HepG2 (cell line): ENCODE data around the gene CCDC17. TPM values are rescaled to one million over a fixed set of nuclear protein-coding genes. Genes with fewer than 3 reads are reported as not detected.
A peak's percentile ranks its signal among the peaks of the same experiment; 100 is the strongest.

Source experiments
- ATAC-seq: fragments of 200-7000 bp; cut with Tn5 transposase; 3 replicates; pipeline ENCODE4 v1.9.1; 2020; ENCODE audit warnings: mild to moderate bottlenecking, moderate library complexity
- BruUV-seq: library from RNA; stranded (reverse); fragments of 400-500 nt; replicated peaks from 2 replicates; lab custom pipeline; 2021; lab: Mats Ljungman, UMichigan
- CTCF ChIA-PET: fragments of 300-600 bp; formaldehyde crosslinking; extraction: SDS; loops from one replicate; lab custom pipeline; 2021; ENCODE audit warnings: low total read pairs, inconsistent platforms, low intra/inter-chr PET ratio; lab: Yijun Ruan, JAX
- POLR2A ChIA-PET: fragments of 350-600 bp; sonication (Branson Sonifier 250); formaldehyde crosslinking; loops from one replicate; lab custom pipeline; 2020; ENCODE audit warnings: antibody characterized with exemption, inconsistent platforms; lab: Yijun Ruan, JAX
- DNase-seq: peaks from one replicate; pipeline ENCODE4 v3.0.0-alpha.2; 2015; ENCODE audit warnings: low spot score
- FAIRE-seq: peaks from 3 replicates; lab custom pipeline; 2011; peaks lifted over from hg19 to GRCh38; lab: Jason Lieb, UNC
- H2AFZ ChIP-seq: one replicate; pipeline ENCODE4 v1.6.1; 2011; ENCODE audit warnings: low read length, inconsistent platforms
- H3K27ac ChIP-seq: fragments of 300-600 bp; 3 replicates; pipeline ENCODE4 v1.8.0; 2011; ENCODE audit warnings: mixed run types, mild to moderate bottlenecking, mixed read lengths, low read length, inconsistent platforms; ENCODE audit not compliant: insufficient read depth; ENCODE audit errors: extremely low read length
- H3K27me3 ChIP-seq, 2 experiments: fragments of 200-600 bp in 1 of 2; 2 replicates in 1 of 2; 3 replicates in 1 of 2; pipeline versions ENCODE4 v1.6.0 to v1.8.0; 2011; ENCODE audit warnings: low read length in 2 of 2, mild to moderate bottlenecking in 2 of 2, moderate library complexity in 2 of 2, inconsistent platforms in 1 of 2; ENCODE audit not compliant: insufficient read depth in 2 of 2, control insufficient read depth in 1 of 2
- H3K36me3 ChIP-seq, 2 experiments: fragments of 200-600 bp in 1 of 2; replicated peaks in 1 of 2; 2 replicates in 1 of 2; 3 replicates in 1 of 2; pipeline versions ENCODE4 v1.5.1 to v1.8.0; 2011; ENCODE audit warnings: low read length in 2 of 2, inconsistent platforms in 1 of 2; ENCODE audit not compliant: insufficient read depth in 2 of 2, control insufficient read depth in 1 of 2
- H3K4me1 ChIP-seq: 2 replicates; pipeline ENCODE4 v1.5.1; 2012; ENCODE audit warnings: low read length, inconsistent platforms; ENCODE audit not compliant: insufficient read depth
- H3K4me2 ChIP-seq: 2 replicates; pipeline ENCODE4 v1.6.0; 2011; ENCODE audit warnings: low read depth, low read length, inconsistent platforms
- H3K4me3 ChIP-seq, 3 experiments: fragments of 200-600 bp in 1 of 3; sonication (generic), shearing (Covaris generic) in 1 of 3; replicated peaks in 1 of 3; 2 replicates each; pipeline ENCODE4 v1.5.1; 2011 to 2016; ENCODE audit warnings: low read length in 3 of 3, inconsistent platforms in 2 of 3, low read depth in 2 of 3, mild to moderate bottlenecking in 2 of 3, control low read depth in 1 of 3, mixed read lengths in 1 of 3; ENCODE audit not compliant: insufficient read depth in 1 of 3
- H3K79me2 ChIP-seq: one replicate; pipeline ENCODE4 v1.6.1; 2011; ENCODE audit warnings: low read length, inconsistent platforms; ENCODE audit not compliant: insufficient read depth
- H3K9ac ChIP-seq: 2 replicates; pipeline ENCODE4 v1.6.0; 2011; ENCODE audit warnings: mild to moderate bottlenecking, low read depth, low read length, inconsistent platforms; ENCODE audit not compliant: insufficient read depth
- H3K9me3 ChIP-seq: 2 replicates; pipeline ENCODE4 v1.5.1; 2012; ENCODE audit warnings: mild to moderate bottlenecking, low read length
- H4K20me1 ChIP-seq: 2 replicates; pipeline ENCODE4 v1.6.0; 2011; ENCODE audit warnings: inconsistent platforms, mild to moderate bottlenecking, low read length, moderate library complexity; ENCODE audit not compliant: insufficient read depth
- ELF3 ChIP-seq: IDR thresholded peaks from 2 replicates; pipeline ENCODE4 v1.6.1; 2016; ENCODE audit warnings: missing genetic modification reagents, missing compliant biosample characterization
- KDM5B ChIP-seq: sonication (generic); formaldehyde crosslinking; IDR thresholded peaks from 2 replicates; pipeline ENCODE4 v1.4.0; 2020; ENCODE audit warnings: missing genetic modification reagents, mild to moderate bottlenecking, borderline replicate concordance
- PLRG1 ChIP-seq: fragments of 450-650 bp; conservative IDR thresholded peaks from 2 replicates; pipeline ENCODE4 v1.6.1; 2016
- RAD21 ChIP-seq: fragments of 450-650 bp; formaldehyde crosslinking; IDR thresholded peaks from 2 replicates; pipeline ENCODE4 v1.5.0; 2020; ENCODE audit warnings: mild to moderate bottlenecking
- REXO4 ChIP-seq: sonication (generic); formaldehyde crosslinking; IDR thresholded peaks from 2 replicates; pipeline ENCODE4 v1.8.0; 2022; ENCODE audit warnings: missing genetic modification reagents, mild to moderate bottlenecking, borderline replicate concordance
- RORA ChIP-seq: sonication (generic); formaldehyde crosslinking; IDR thresholded peaks from 2 replicates; pipeline ENCODE4 v1.5.0; 2020; ENCODE audit warnings: mild to moderate bottlenecking, missing genetic modification reagents, moderate library complexity
- SOX13 ChIP-seq, 3 experiments: fragments of 450-650 bp in 1 of 3; sonication (generic) in 1 of 3; formaldehyde crosslinking in 1 of 3; IDR thresholded peaks in 2 of 3; conservative IDR thresholded peaks in 1 of 3; 2 replicates each; pipeline versions ENCODE4 v1.5.0 to v1.6.1; 2016 to 2020; ENCODE audit warnings: antibody characterized with exemption in 1 of 3, mild to moderate bottlenecking in 1 of 3, missing compliant biosample characterization in 1 of 3, missing genetic modification reagents in 1 of 3, moderate library complexity in 1 of 3
- STAG1 ChIP-seq: sonication (generic); formaldehyde crosslinking; IDR thresholded peaks from 2 replicates; pipeline ENCODE4 v1.4.0; 2020; ENCODE audit warnings: missing genetic modification reagents
- TCF7L2 ChIP-seq: IDR thresholded peaks from 2 replicates; pipeline ENCODE4 v1.6.1; 2011; ENCODE audit warnings: mild to moderate bottlenecking, low read depth, low read length, moderate library complexity
- TEAD3 ChIP-seq: optimal IDR thresholded peaks from 2 replicates; pipeline ENCODE3; 2016; ENCODE audit warnings: borderline replicate concordance
- ZFP62 ChIP-seq: sonication (generic); formaldehyde crosslinking; IDR thresholded peaks from 2 replicates; pipeline ENCODE4 v1.4.0; 2020; ENCODE audit warnings: missing genetic modification reagents
- ZNF460 ChIP-seq: sonication (generic); formaldehyde crosslinking; IDR thresholded peaks from 2 replicates; pipeline ENCODE4 v1.5.1; 2020; ENCODE audit warnings: missing genetic modification reagents, mild to moderate bottlenecking, borderline replicate concordance
- ZNF558 ChIP-seq: sonication (generic); formaldehyde crosslinking; IDR thresholded peaks from 2 replicates; pipeline ENCODE4 v1.9.0; 2022; ENCODE audit warnings: mild to moderate bottlenecking, missing genetic modification reagents, borderline replicate concordance
- ZNF703 ChIP-seq: sonication (generic); formaldehyde crosslinking; IDR thresholded peaks from 2 replicates; pipeline ENCODE4 v1.5.1; 2020; ENCODE audit warnings: missing genetic modification reagents, mild to moderate bottlenecking, moderate library complexity, borderline replicate concordance
- ZNF841 ChIP-seq: sonication (generic); formaldehyde crosslinking; IDR thresholded peaks from 2 replicates; pipeline ENCODE4 v1.8.1; 2023; ENCODE audit warnings: missing genetic modification reagents, borderline replicate concordance
- in situ Hi-C: cut with HindIII; loops from 2 replicates; pipeline ENCODE4 v1.10.0; 2017; ENCODE audit warnings: low pct_unique_long_range_greater_than_20kb; ENCODE audit not compliant: extremely low pct_ligation_motif_present
- intact Hi-C: fragments of 100-400 bp; cut with micrococcal nuclease; formaldehyde crosslinking; loops from one replicate; pipeline ENCODE4 v1.10.0; 2022; ENCODE audit not compliant: unreplicated experiment
- polyA plus RNA-seq, 8 experiments: library from polyadenylated mRNA; depleted of rRNA in 3 of 8; stranded (reverse) in 7 of 8; unstranded in 1 of 8; fragments of >200 nt; fragmentation: Illumina TruSeq in 4 of 8; extraction: Trizol in 4 of 8; gene quantifications; 2 replicates each; pipeline versions ENCODE4 v1.2.1 to v1.2.3, GENCODE V29; 2011 to 2016; ENCODE audit warnings: low read depth in 4 of 8, missing spikeins in 1 of 8, mixed read lengths in 1 of 8; ENCODE audit not compliant: insufficient read depth in 1 of 8
- total RNA-seq, 5 experiments: library from RNA; depleted of rRNA; stranded (reverse); fragments of >200 nt; fragmentation: Illumina TruSeq; extraction: Trizol; gene quantifications; 2 replicates each; pipeline ENCODE4 v1.2.3, GENCODE V29; 2016; ENCODE audit warnings: low read depth in 1 of 5
- TF ChIP-seq, protein P1 (sequence below): IDR thresholded peaks from 2 replicates; pipeline ENCODE4 v1.6.1; 2018; ENCODE audit warnings: missing genetic modification reagents, mild to moderate bottlenecking, missing compliant biosample characterization
- TF ChIP-seq, protein P2 (sequence below): fragments of 450-650 bp; IDR thresholded peaks from 2 replicates; pipeline ENCODE4 v1.6.1; 2016
- TF ChIP-seq, protein P3 (sequence below): IDR thresholded peaks from 2 replicates; pipeline ENCODE4 v1.6.1; 2012; ENCODE audit warnings: inconsistent platforms
- TF ChIP-seq, protein P4 (sequence below): sonication (generic); formaldehyde crosslinking; IDR thresholded peaks from 2 replicates; pipeline ENCODE4 v1.5.0; 2020; ENCODE audit warnings: mild to moderate bottlenecking, missing genetic modification reagents, moderate library complexity

Gene CCDC17
- total and polyA plus RNA-seq, 2 of the 13 experiments (the other 11 are each of a cell fraction or from before 2014, with no cell fraction given): 1.5 to 3.3 TPM

DNA sequence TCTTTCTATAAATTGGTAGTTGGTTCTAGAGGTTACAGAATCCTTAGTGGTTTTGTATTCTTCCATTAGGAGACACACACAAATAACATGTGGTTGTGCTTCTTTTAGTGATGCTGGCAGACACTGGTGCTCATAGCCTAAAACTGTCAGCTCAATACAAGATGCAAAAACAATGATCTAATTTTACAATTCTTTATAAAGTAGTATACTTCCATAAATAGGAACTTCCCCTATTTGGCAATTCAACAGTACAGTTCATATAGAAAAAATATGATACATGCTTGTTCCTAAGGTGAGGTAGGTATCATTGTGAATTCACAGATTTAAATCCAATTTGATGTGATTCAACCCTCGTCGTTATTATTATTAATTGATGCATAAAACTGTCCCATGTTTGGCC lies 20.8 kb upstream of the CCDC17 start (continued):
- TF ChIP-seq ZNF703: no peak
- TF ChIP-seq ZNF460: no peak
- no peak for TF ChIP-seq ZNF558 (CRISPR knock-in tag)
- TF ChIP-seq, all 625 proteins: peak for 0

DNA sequence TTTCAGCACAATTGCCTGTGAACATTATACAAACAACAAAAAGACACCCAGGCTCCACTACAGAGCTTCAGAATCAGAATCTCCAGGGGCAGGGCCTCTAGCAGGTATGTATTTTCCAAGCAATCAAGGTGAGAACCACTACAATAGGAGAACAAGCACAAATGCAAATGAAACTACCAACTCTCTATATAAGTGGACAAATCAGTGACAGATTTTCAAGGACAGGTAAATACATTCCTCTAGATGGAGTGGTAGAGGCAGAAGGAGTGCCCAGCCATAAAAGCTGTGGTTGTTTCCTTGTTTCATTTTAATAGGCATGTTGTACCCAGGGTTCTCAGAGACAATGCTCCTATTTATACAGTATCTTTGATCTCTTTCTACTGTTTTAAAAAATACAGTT lies 20.1 kb upstream of the CCDC17 start:
- in situ Hi-C loops (no loop called here), intact Hi-C loops (loop anchor here (2.0 kb wide), 1 partner anchor 237 kb away; no protein-coding TSS in a partner anchor)
- Histone ChIP-seq H4K20me1 (peaks cover 4% of the 10 kb centered on the region; the same call in 1 of the 2 replicates), H3K4me1 (peaks cover 34% of the 10 kb centered on the region), H3K79me2 (peaks cover 2% of the 10 kb centered on the region), H3K9ac (no peak overlapping the region), H3K27me3 (no peaks in the 10 kb centered on the region), H3K27ac (peak overlapping the region; percentile 21), H3K9me3 (no peaks in the 10 kb centered on the region), H3K4me3 (no peak overlapping the region), H2AFZ (no peak overlapping the region), H3K36me3 (peaks cover 19 to 46% of the 10 kb centered on the region in 2 experiments), H3K4me2 (no peak overlapping the region)
- DNase-seq (peak; percentile 63), FAIRE-seq (no peak), ATAC-seq (peak; percentile 83)
- ChIA-PET CTCF (no interaction called here), POLR2A (interaction anchor here (1.9 kb wide), 1 partner anchor 42 kb away, joined by 6 read pairs; the partner anchor contains the start of gene GPBP1L1)
- no TSS peak for BruUV-seq
- TF ChIP-seq, protein P1, sequence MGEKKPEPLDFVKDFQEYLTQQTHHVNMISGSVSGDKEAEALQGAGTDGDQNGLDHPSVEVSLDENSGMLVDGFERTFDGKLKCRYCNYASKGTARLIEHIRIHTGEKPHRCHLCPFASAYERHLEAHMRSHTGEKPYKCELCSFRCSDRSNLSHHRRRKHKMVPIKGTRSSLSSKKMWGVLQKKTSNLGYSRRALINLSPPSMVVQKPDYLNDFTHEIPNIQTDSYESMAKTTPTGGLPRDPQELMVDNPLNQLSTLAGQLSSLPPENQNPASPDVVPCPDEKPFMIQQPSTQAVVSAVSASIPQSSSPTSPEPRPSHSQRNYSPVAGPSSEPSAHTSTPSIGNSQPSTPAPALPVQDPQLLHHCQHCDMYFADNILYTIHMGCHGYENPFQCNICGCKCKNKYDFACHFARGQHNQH (CRISPR knock-in tag): no peak
- TF ChIP-seq SOX13 (IDR thresholded peaks at IDR 0.05): no peak
- peak in 1 of 2 experiments; percentile 20; a peak in 2 of 4 replicates for TF ChIP-seq SOX13 (CRISPR knock-in tag; conservative IDR thresholded peaks at IDR 0.05 in 1 of 2, IDR thresholded peaks at IDR 0.05 in 1 of 2)
- no peak for TF ChIP-seq RORA
- TF ChIP-seq TEAD3 (CRISPR knock-in tag): peak; percentile 67
- TF ChIP-seq KDM5B (CRISPR knock-in tag): no peak
- TF ChIP-seq, protein P2, sequence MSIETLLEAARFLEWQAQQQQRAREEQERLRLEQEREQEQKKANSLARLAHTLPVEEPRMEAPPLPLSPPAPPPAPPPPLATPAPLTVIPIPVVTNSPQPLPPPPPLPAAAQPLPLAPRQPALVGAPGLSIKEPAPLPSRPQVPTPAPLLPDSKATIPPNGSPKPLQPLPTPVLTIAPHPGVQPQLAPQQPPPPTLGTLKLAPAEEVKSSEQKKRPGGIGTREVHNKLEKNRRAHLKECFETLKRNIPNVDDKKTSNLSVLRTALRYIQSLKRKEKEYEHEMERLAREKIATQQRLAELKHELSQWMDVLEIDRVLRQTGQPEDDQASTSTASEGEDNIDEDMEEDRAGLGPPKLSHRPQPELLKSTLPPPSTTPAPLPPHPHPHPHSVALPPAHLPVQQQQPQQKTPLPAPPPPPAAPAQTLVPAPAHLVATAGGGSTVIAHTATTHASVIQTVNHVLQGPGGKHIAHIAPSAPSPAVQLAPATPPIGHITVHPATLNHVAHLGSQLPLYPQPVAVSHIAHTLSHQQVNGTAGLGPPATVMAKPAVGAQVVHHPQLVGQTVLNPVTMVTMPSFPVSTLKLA: no peak
- TF ChIP-seq ZNF841 (CRISPR knock-in tag): no peak
- no peak for TF ChIP-seq REXO4 (CRISPR knock-in tag)
- TF ChIP-seq PLRG1: no peak
- TF ChIP-seq RAD21 (CRISPR knock-in tag): peak; percentile 26; the same call in 1 of the 2 replicates
- TF ChIP-seq, protein P3, sequence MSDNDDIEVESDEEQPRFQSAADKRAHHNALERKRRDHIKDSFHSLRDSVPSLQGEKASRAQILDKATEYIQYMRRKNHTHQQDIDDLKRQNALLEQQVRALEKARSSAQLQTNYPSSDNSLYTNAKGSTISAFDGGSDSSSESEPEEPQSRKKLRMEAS: no peak
- TF ChIP-seq, protein P4, sequence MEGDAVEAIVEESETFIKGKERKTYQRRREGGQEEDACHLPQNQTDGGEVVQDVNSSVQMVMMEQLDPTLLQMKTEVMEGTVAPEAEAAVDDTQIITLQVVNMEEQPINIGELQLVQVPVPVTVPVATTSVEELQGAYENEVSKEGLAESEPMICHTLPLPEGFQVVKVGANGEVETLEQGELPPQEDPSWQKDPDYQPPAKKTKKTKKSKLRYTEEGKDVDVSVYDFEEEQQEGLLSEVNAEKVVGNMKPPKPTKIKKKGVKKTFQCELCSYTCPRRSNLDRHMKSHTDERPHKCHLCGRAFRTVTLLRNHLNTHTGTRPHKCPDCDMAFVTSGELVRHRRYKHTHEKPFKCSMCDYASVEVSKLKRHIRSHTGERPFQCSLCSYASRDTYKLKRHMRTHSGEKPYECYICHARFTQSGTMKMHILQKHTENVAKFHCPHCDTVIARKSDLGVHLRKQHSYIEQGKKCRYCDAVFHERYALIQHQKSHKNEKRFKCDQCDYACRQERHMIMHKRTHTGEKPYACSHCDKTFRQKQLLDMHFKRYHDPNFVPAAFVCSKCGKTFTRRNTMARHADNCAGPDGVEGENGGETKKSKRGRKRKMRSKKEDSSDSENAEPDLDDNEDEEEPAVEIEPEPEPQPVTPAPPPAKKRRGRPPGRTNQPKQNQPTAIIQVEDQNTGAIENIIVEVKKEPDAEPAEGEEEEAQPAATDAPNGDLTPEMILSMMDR (CRISPR knock-in tag): peak; percentile 44
- no peak for TF ChIP-seq ZFP62 (CRISPR knock-in tag)
- TF ChIP-seq TCF7L2: no peak
- TF ChIP-seq ELF3 (CRISPR knock-in tag): peak; percentile 65
- peak; percentile 47 for TF ChIP-seq STAG1 (CRISPR knock-in tag)
